Purkinje cell (primary cell): ENCODE results near the gene COPZ2. TPM values are rescaled to one million over a fixed set of nuclear protein-coding genes. Genes with fewer than 3 reads are reported as not detected.

Experiments used
- polyA plus RNA-seq: library from polyadenylated mRNA; unstranded; fragments of >200 nt; fragmentation: Nextera tagmentation; gene quantifications from 2 replicates; pipeline ENCODE4 v1.2.1, GENCODE V29; 2014

COPZ2 gene
- polyA plus RNA-seq: 3.9 TPM in 1 of 2 replicates, not detected in the other

GRCh38 chr17:48037036-48037837, at the start of gene COPZ2:
COPZ2 (minus strand) TSS chr17:48037797; CDS start chr17:48037777, 20 bp downstream.

GRCh38 chr17:48047741-48048383, 10.3 kb upstream of the COPZ2 start, which contains the start of gene NFE2L1:
NFE2L1 (plus strand) TSS chr17:48048359; CDS start chr17:48051119, 2,760 bp downstream.

Other genes starting within 250 kb of the COPZ2 start
- 0.67 and 0.90 TPM in 2 replicates for gene OSBPL7, start 216.0 kb downstream of the COPZ2 start, polyA plus RNA-seq
- gene MRPL10, start 206.3 kb downstream of the COPZ2 start, polyA plus RNA-seq: 21.8 and 31.4 TPM in 2 replicates
- gene LRRC46, start 206.1 kb downstream of the COPZ2 start, polyA plus RNA-seq: 6.0 TPM in 1 of 2 replicates, not detected in the other
- gene SCRN2, start 196.5 kb downstream of the COPZ2 start, polyA plus RNA-seq: 0.58 and 1.3 TPM in 2 replicates
- not detected in 2 replicates for gene SP6, start 186.6 kb downstream of the COPZ2 start, polyA plus RNA-seq
- gene SP2, start 141.6 kb downstream of the COPZ2 start, polyA plus RNA-seq: 2.1 and 3.0 TPM in 2 replicates
- 14.7 and 43.6 TPM in 2 replicates for gene PNPO, start 96.2 kb downstream of the COPZ2 start, polyA plus RNA-seq
- gene PRR15L, start 79.9 kb downstream of the COPZ2 start, polyA plus RNA-seq: not detected in 2 replicates
- 26.8 and 49.8 TPM in 2 replicates for gene CDK5RAP3, start 66.7 kb downstream of the COPZ2 start, polyA plus RNA-seq
- 24.4 and 28.8 TPM in 2 replicates for gene NFE2L1, start 10.6 kb upstream of the COPZ2 start, polyA plus RNA-seq
- 32.0 and 35.2 TPM in 2 replicates for gene CBX1, start 63.7 kb upstream of the COPZ2 start, polyA plus RNA-seq
- gene SNX11, start 70.0 kb upstream of the COPZ2 start, polyA plus RNA-seq: 2.3 and 2.4 TPM in 2 replicates